ENCODE data around the gene ADARB1.
"Not testable (repeated sequence)": the region's sequence is repeated elsewhere in the genome, so short reads cannot be mapped to it uniquely, and the experiment has no call there.

Gene ADARB1

GRCh38 chr21:45138199-45139002, 64.0 kb downstream of the ADARB1 start:
- DNase-seq = peak; percentile 84

DNA sequence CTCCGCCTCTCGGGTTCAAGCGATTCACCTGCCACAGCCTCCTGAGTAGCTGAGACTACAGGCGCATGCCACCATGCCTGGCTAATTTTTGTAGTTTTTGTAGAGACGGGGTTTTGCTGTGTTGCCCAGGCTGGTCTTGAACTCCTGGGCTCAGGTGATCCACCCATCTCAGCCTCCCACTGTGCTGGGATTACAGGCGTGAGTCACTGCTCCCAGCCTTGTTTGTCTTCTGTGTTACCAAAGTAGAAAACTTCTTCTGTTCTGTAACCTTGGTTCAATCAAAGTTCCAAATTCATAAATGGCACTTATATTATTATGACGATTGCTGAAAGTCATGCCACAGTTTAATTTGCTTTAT, 64.6 kb downstream of the ADARB1 start:
- peak; percentile 33 for DNase-seq

DNA sequence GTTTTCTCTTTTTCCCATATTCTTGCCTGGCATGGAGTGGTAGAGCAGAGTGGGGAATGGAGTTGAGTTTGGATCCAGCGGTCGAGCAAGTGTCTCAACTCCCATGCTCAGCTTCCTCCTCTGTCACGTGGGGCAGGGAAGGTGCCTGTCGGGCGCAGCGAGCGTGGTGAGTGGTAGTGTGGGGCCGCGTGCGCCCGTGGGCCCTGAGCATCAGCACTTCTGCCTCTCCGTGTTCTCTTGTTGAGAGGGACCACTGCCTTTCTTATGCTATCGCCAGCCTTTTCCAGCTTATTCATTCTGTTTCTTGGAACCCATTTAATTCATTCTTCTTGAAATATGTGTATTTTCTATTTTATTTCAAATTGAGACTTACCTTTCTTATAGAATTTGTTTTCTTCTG, 65.1 kb downstream of the ADARB1 start:
- DNase-seq = no peak

DNA sequence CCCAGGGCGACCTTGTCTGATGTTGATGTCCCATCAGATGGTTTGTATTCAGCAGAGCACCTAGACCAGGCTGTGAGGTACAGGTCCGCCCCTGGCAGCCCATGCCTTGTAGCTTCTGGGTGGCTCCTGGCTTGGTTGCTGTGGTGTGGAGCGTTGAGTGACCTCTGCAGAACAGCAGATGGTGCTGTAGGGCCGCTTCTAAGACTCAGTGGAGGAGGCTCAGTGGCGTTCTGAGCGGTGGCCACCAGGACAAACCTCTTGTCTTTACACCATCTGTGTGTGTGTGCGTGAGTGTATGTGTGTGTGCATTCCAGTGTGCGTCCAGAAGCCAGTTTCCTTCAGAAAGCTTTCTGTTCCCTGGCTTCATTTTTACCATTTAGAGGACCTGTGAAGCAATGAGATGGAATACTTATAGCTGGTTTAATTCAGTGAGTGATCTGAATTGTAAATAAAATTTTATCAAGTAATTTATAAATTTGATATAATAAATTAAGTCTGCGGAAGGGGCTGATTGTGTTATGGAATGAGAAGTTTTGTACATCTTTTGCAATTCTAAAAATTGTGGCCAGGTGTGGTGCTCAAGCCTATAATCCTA, 66.1 kb downstream of the ADARB1 start:
- peak; percentile 96 for DNase-seq

- DNase-seq = not testable (repeated sequence)
These were observed 66.6 kb downstream of the ADARB1 start for GRCh38 chr21:45140944-45141343.

DNA sequence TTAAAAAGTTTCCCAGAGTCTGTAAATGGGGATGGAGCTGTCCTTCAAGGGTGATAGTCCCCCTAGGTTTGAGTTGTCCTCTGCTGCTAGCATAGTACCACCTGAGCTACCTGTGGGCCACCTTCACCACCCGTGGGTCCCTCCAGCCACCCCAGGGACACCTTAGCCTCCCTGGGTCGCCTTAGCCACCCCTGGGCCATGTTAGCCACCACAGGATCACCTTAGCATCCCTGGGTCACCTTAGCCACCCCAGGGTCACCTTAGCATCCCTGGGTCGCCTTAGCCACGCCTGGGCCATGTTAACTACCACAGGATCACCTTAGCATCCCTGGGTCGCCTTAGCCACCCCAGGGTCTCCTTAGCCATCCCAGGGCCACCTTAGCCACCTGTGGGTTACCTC, 67.1 kb downstream of the ADARB1 start:
- DNase-seq = no peak

GRCh38 chr21:45142469-45143308, 68.3 kb downstream of the ADARB1 start:
- DNase-seq = no peak

DNA sequence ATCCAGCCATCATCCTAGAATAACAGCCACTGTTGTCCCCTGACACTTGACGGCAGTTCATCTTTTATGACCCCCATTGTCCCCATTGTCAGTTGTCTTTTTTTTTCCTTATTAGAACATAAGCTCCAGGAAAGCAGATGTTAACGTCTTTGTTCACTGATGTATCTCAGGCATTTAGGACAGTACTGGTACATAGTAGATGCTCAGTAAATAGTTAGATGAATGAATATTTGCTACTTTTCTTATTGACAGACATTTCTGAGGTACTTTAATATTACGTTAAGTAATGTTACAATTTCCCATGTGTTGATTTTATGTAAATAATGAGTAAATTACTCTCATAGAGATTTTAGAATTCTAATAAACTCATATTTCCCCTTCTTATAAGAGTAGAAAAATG, 69.5 kb downstream of the ADARB1 start:
- DNase-seq = no peak

DNA sequence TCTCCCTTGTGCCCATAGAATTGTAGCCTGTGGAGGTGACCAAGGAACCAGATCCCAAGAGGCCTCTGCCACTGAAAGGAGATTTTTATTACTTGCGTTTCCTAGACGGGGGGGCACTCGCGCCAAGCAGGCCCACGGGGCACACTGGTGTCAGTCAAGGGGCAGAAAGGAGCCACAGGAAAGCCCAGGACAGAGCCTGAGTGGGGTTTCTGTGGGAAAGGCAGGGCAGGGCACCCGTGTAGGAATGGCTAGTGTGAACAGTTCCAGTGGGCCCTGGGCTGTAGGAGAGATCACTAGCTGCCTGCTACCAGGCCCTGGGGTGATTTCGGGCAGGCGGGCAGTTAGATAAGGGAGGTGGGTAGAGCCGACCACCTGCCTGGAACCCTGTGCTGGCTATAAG, 70.8 kb downstream of the ADARB1 start:
- no peak for DNase-seq

GRCh38 chr21:45145846-45146245, 71.5 kb downstream of the ADARB1 start:
- DNase-seq = not testable (repeated sequence)

GRCh38 chr21:45146306-45146705, 71.9 kb downstream of the ADARB1 start:
- DNase-seq = no peak

DNA sequence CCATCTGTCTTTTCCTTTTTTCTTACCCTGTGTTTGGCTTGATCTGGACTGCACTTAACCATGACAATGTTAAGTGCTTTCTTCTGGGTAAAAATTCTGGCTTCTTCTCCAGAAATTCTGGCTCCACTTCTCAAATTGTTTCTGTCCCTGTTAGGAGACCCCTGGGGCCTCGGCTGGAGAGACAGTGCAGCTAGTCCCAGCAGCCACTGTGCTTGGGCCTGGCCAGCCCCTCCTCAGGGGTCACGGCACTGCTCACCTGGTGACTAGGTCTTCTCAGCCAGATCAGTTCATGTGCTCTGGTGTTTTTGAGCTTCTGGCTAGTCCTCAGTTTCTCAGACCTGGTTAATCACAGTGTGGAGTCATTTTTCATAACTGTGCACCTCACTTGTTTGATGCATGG, 72.4 kb downstream of the ADARB1 start:
- no peak for DNase-seq

- peak; percentile 74 for DNase-seq
These were observed 73.3 kb downstream of the ADARB1 start for GRCh38 chr21:45147473-45148315.

DNA sequence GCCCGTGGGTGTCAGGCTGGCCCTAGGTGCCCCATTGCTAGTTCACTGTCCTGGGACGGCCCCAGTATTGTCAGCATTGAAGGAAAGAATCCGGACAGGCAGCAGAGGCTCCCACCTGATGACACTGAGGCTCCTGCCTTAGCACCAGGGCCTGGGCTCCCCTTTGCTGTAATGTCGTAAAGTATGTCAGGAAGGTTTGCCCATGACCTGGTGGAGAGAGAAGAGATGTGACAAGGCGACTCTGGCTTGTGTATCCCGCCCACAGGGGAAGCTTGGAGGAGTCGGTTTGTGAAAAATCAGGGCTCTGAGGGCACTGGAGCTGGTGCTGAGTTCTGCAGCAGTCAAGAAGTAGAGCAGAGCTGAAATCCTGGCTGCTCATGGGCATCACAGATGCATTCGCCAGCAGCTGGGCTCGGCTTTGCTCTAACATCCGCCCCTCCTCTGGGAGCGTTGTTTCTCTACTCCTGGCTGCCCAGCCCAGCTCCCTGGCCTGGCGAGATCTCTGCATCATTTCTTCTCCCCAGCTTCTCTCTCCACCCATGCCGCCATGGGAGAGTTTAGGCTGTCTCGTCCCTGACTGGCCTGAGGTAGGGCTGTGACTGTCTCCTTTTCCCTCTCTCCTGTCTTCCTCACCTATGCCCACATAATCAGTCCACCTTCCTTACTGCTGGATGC, 74.1 kb downstream of the ADARB1 start:
- DNase-seq = no peak

DNA sequence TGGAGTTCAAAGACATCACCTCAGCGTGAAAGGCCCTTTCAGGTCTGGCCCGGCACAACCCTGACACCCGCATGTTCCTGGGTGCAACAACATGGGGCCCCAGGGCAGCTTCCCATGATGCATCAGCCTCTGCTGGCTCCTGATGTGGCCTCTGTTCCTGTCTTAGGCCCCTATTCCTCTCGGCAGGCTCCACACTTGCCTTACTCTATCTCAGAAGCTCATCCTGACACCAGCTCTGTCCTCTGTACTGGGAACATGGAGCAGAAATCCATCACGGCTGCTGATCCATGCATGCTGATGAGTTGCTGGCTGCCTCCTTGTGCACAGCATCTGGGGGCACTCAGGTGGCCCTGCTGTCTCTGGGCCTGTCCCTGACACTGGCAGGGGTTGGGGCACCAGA, 74.6 kb downstream of the ADARB1 start:
- no peak for DNase-seq

DNA sequence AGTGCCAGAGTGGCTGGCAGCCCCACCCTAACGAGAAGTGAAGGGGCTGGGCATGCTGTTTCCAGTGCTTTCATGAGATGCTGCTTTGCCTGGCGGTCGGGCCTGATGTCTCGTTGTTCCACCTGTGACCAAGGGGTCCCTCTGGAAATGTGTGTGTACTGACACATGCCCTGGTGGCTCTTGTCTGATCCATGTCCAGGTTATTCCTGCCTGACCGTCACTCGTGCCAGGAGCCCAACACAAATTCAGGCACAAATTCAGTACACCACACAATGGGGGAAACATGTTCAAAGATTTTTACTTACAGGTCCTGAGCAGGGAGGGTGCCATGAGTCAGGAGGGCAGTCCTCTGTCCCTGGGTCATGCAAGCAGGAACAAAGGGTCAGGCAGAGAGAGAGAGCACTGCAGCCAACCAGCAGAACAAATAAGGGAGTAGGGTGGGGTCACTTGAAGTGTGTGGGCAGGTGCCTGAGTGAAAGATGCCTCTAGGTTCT, 76.3 kb downstream of the ADARB1 start:
- no peak for DNase-seq

DNA sequence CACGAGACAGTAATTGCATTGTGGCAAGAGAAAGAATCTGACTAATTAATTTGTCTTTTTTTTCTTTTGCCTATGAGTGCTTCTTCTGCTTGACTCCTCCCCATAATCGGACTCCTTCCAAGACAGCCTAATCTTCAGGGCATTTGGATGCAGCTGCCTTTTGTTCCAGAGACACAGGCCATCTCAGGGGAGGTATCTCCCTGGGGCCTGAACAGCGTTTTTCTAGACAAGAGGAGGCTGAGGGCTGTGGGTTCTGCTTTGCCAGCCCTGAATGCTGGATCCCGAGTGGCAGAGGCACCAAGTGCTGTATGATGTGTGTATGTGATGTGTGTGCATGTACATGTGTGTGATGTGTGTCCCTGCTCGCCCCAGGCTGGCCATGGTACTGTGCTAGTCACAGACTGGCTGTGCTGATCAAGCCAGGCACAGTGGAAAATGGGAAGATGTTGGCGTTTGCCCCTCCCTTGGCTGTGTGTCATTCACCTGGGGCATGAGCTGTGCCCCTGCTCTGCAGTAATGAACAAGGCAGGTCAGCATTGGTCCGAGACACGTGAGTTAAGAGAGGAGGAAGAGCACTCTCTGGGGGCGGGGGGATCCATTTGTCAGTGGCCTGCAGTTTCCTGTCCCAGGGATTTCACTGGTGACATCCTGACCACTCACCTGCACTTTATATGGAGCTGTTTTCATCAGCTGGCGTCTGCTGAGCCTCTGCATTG, 77.2 kb downstream of the ADARB1 start:
- no peak for DNase-seq

DNA sequence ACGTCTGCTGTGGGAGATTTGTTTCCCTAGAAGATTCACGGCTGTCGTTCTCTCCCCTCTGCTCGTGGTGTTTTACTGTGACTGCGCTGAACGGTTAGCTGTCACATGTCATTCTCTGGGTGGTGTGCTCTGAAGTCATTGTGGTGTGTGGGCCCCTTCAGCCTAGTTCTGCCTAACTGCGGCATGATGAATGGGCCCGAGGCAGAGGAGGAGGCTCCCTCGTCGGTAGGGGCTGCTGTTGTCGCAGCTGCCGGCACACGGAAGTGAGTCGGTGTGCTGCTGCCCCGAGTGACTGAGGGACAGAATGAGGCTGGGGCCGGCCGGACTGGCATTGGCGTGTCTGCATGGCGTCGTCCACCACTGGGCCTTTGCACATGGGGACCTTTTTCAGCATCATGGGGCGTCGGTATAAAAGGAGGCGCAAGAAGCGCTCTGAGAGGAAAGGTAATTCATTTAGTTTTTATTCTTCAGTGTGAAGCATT, 77.9 kb downstream of the ADARB1 start:
- peak; percentile 82 for DNase-seq

DNA sequence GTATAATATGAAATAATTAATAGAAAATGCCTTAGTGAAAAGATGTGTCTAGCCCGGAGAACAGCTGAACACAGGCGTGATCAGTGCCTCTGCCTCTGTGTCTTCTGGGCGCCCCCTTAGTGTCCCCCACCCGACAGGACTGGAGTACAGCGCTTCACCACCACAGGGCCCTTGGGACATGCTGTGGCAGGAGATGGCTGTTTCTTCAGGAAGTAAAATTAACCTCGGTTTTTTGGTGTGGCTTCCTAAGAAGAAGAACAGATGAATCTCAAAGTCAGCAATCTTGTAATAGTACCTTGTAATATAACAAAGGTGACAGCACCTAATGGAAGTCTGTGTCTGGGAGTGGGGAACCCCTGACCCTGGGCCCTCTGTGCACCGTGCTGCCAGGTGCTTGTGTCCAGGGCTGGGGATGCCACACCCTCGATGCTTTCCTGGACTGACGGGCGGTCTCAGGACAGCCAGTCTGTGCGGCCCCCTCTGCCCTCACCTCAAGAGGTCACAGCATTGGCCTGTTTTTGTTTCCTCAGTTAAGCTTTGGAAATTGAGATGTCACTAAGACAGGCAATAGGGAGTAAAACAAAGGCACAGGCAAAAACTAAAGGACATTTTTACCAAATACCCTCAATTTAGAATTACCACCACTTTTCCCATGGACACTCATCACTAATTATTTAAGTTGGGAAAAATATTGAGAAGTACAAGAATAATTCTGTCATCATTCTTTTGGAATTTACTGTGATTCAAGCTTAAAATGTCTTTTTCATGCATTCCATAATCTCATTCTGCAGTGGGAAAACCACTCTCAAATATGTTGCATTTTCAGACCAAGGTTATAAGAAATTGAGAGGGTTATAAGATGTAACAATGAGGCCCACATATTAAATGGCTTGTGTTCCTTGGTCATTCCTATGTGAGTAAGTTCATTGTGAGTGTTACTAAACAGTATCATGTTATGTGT, 79.3 kb downstream of the ADARB1 start:
- no peak for DNase-seq
